Measurements from ENCODE around the gene TARS2. TPM values are rescaled to one million over a fixed set of nuclear protein-coding genes. Genes with fewer than 3 reads are reported as not detected.

TARS2 gene
- total and polyA plus RNA-seq, 2 experiments from 2014 or later: 14.0 to 14.4 TPM

DNA sequence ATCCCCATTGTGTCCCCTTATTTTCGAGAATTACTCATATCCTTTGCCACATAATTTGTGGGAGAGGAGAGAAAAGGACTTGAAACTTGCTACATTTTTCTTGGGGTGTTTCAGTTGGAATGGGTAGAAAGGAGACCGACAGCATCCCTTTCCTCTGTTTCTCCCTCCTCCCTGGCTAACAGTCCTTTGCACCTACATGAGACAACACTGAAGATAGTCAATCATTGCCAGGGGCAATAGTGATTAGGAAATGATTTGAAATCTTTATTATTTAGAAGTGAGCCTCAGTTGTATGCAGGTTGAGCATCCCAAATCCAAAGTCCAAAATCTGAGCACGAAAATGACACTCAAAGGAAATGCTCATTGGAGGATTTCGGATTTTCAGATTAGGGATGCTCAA is 7.8 kb upstream of the TARS2 start:
- H2AFZ ChIP-seq: no peak overlapping the region
- no peaks in the 10 kb centered on the region for H3K9me2 ChIP-seq (ENCODE audit: insufficient read depth)
- H3K4me2 ChIP-seq (ENCODE audit: unreplicated experiment): no peak overlapping the region
- H3K9ac ChIP-seq: no peak overlapping the region
- H3K4me1 ChIP-seq (ENCODE audit: insufficient read depth): no peaks in the 10 kb centered on the region
- no peaks in the 10 kb centered on the region for H3K36me3 ChIP-seq (ENCODE audit: low read depth)
- H4K20me1 ChIP-seq (ENCODE audit: insufficient read depth): no peaks in the 10 kb centered on the region
- peaks cover 6% of the 10 kb centered on the region; the same call in 1 of the 2 replicates for H3F3A ChIP-seq (ENCODE audit: insufficient read depth)
- no peak overlapping the region for H3K27ac ChIP-seq
- TF ChIP-seq EZH2phosphoT487 (IDR thresholded peaks at IDR 0.05; ENCODE audit: insufficient read depth, low read depth) (no peak), EZH2 (IDR thresholded peaks at IDR 0.05; ENCODE audit: insufficient read depth, poor library complexity, severe bottlenecking) (no peak)
- H3K27me3 ChIP-seq (replicated peaks; ENCODE audit: insufficient read depth): no peaks in the 10 kb centered on the region
- H3K4me3 ChIP-seq: no peak overlapping the region
- 92% methylated on average over 4 of the region's 4 CpGs for WGBS, 2 experiments (ENCODE audit: low coverage in 1 of 2, low lambda C conversion rate in 2 of 2, missing lambda C conversion rate in 2 of 2)
- no peaks in the 10 kb centered on the region for H3K79me2 ChIP-seq (ENCODE audit: insufficient read depth)
- in situ Hi-C loops (cut with MboI): no loop called here
- no peaks in the 10 kb centered on the region for H3K9me3 ChIP-seq (ENCODE audit: low read depth)
- DNase-seq: no peak

DNA sequence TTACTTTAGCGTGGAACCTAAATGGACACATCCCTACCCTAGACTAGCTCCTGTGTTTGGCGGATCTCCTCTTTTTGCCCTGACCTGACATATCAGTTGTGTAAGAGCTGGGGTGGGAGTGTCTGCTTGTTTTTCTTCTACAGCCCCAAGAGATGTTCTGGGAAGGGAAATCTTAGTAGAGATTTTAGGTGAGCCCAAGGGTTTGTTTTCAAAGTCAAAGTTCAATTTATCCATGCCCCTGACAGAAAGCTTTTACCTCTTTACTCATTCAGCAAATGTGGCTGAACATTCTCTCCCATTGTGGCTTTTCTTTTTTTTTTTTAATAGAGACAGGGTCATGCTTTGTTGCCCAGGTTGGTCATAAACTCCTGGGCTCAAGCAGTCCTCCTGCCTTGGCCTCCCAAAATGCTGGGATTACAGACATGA is 7.3 kb upstream of the TARS2 start:
- H3K4me1 ChIP-seq (ENCODE audit: insufficient read depth): peaks cover 5% of the 10 kb centered on the region
- TF ChIP-seq EZH2phosphoT487 (IDR thresholded peaks at IDR 0.05; ENCODE audit: insufficient read depth, low read depth) (no peak), EZH2 (IDR thresholded peaks at IDR 0.05; ENCODE audit: insufficient read depth, poor library complexity, severe bottlenecking) (no peak)
- H3F3A ChIP-seq (ENCODE audit: insufficient read depth): peaks cover 11% of the 10 kb centered on the region
- no peak overlapping the region for H3K4me2 ChIP-seq (ENCODE audit: unreplicated experiment)
- no peaks in the 10 kb centered on the region for H3K9me2 ChIP-seq (ENCODE audit: insufficient read depth)
- no peak overlapping the region for H3K4me3 ChIP-seq
- H3K36me3 ChIP-seq (ENCODE audit: low read depth): no peaks in the 10 kb centered on the region
- no peak overlapping the region for H2AFZ ChIP-seq
- H3K27me3 ChIP-seq (replicated peaks; ENCODE audit: insufficient read depth): no peaks in the 10 kb centered on the region
- WGBS, 2 experiments (ENCODE audit: low coverage in 1 of 2, low lambda C conversion rate in 2 of 2, missing lambda C conversion rate in 2 of 2): 95 to 96% methylated on average over 2 of the region's 2 CpGs
- H3K79me2 ChIP-seq (ENCODE audit: insufficient read depth): no peaks in the 10 kb centered on the region
- no peak overlapping the region for H3K27ac ChIP-seq
- in situ Hi-C loops (cut with MboI): no loop called here
- H3K9me3 ChIP-seq (ENCODE audit: low read depth): no peaks in the 10 kb centered on the region
- H4K20me1 ChIP-seq (ENCODE audit: insufficient read depth): no peaks in the 10 kb centered on the region
- no peak for DNase-seq
- no peak overlapping the region for H3K9ac ChIP-seq

DNA sequence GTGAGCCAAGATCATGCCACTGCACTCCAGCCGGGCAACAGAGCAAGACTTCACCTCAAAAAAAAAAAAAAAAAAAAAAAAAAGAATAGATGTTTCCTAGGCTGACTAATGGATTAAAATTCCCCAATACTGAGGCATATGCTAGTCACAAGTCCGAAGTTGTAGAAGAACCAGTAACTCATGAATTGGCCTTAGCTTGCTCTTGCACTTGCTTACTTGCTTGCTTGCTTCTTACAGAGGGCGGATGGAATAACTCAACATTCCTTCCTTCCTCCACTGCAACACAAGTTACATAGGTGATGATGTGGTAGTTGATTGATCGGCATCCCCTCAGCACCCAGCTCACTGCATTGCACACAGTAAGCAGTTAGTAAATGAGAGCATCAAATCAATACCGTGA is 2.8 kb upstream of the TARS2 start:
- TF ChIP-seq EZH2phosphoT487 (IDR thresholded peaks at IDR 0.05; ENCODE audit: insufficient read depth, low read depth) (no peak), EZH2 (IDR thresholded peaks at IDR 0.05; ENCODE audit: insufficient read depth, poor library complexity, severe bottlenecking) (no peak)
- no peaks in the 10 kb centered on the region for H3K36me3 ChIP-seq (ENCODE audit: low read depth)
- no peaks in the 10 kb centered on the region for H4K20me1 ChIP-seq (ENCODE audit: insufficient read depth)
- no peaks in the 10 kb centered on the region for H3K27me3 ChIP-seq (replicated peaks; ENCODE audit: insufficient read depth)
- peaks cover 19% of the 10 kb centered on the region for H3K4me1 ChIP-seq (ENCODE audit: insufficient read depth)
- H3K4me3 ChIP-seq: no peak overlapping the region
- H2AFZ ChIP-seq: peak overlapping the region; percentile 98
- 0 out of 2 replicates have a peak overlapping the region, but pooled peaks have one; percentile 9 for H3K9ac ChIP-seq
- H3K27ac ChIP-seq: peak overlapping the region; percentile 65
- peak; percentile 87 for DNase-seq
- H3K79me2 ChIP-seq (ENCODE audit: insufficient read depth): peaks cover 9% of the 10 kb centered on the region
- in situ Hi-C loops (cut with MboI): no loop called here
- no peaks in the 10 kb centered on the region for H3K9me2 ChIP-seq (ENCODE audit: insufficient read depth)
- peak overlapping the region; percentile 68 for H3K4me2 ChIP-seq (ENCODE audit: unreplicated experiment)
- peaks cover 11% of the 10 kb centered on the region for H3F3A ChIP-seq (ENCODE audit: insufficient read depth)
- WGBS, 2 experiments (ENCODE audit: low coverage in 1 of 2, low lambda C conversion rate in 2 of 2, missing lambda C conversion rate in 2 of 2): 47 to 54% methylated on average over 5 of the region's 5 CpGs
- H3K9me3 ChIP-seq (ENCODE audit: low read depth): no peaks in the 10 kb centered on the region

DNA sequence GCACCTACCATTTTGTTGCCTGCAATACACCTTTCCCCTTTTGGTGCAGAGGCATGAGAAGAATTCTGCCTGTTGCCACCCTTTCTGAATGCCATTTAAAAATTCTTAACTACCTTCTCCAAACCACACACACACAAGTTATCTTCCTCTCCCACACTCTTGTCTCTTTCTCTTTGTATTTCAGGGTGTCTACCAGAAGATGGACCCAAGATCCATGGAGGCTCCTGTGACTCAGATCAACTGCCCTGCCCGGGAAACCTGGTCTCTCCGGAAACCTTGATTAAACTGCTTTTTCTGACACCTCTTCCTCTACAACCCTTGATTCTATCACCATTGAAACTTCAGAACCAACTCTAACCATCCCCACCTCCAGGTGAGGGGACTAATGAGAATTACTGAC is 2.4 kb upstream of the TARS2 start:
- no peaks in the 10 kb centered on the region for H4K20me1 ChIP-seq (ENCODE audit: insufficient read depth)
- no peaks in the 10 kb centered on the region for H3K27me3 ChIP-seq (replicated peaks; ENCODE audit: insufficient read depth)
- 2 to 8% methylated on average over 2 of the region's 2 CpGs for WGBS, 2 experiments (ENCODE audit: low coverage in 1 of 2, low lambda C conversion rate in 2 of 2, missing lambda C conversion rate in 2 of 2)
- peaks cover 11% of the 10 kb centered on the region for H3F3A ChIP-seq (ENCODE audit: insufficient read depth)
- peaks cover 19% of the 10 kb centered on the region for H3K4me1 ChIP-seq (ENCODE audit: insufficient read depth)
- H3K27ac ChIP-seq: peak overlapping the region; percentile 65
- H3K9ac ChIP-seq: peak overlapping the region; percentile 9; the same call in 1 of the 2 replicates
- H3K36me3 ChIP-seq (ENCODE audit: low read depth): no peaks in the 10 kb centered on the region
- no peak for TF ChIP-seq EZH2phosphoT487 (IDR thresholded peaks at IDR 0.05; ENCODE audit: insufficient read depth, low read depth)
- TF ChIP-seq EZH2 (IDR thresholded peaks at IDR 0.05; ENCODE audit: insufficient read depth, poor library complexity, severe bottlenecking): no peak
- H3K79me2 ChIP-seq (ENCODE audit: insufficient read depth): peaks cover 9% of the 10 kb centered on the region
- peak overlapping the region; percentile 98 for H2AFZ ChIP-seq
- in situ Hi-C loops (cut with MboI): no loop called here
- DNase-seq: peak; percentile 79
- H3K9me3 ChIP-seq (ENCODE audit: low read depth): no peaks in the 10 kb centered on the region
- no peaks in the 10 kb centered on the region for H3K9me2 ChIP-seq (ENCODE audit: insufficient read depth)
- no peak overlapping the region for H3K4me3 ChIP-seq
- peak overlapping the region; percentile 68 for H3K4me2 ChIP-seq (ENCODE audit: unreplicated experiment)

DNA sequence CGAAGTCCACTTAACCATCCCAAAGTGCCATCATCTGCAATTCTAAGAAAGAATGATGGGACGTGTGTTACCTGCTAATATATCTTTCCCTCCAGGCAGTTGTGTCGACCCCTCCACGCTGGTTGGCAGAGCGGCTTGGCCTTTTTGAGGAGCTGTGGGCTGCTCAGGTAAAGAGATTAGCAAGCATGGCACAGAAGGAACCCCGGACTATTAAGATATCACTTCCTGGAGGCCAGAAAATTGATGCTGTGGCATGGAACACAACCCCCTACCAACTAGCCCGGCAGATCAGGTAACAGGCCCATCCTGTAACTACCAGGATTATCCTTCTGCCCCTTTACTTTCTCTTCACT is 520 bp downstream of the TARS2 start:
- peaks cover 11% of the 10 kb centered on the region for H3F3A ChIP-seq (ENCODE audit: insufficient read depth)
- H3K4me3 ChIP-seq: peak overlapping the region; percentile 96
- TF ChIP-seq EZH2phosphoT487 (IDR thresholded peaks at IDR 0.05; ENCODE audit: insufficient read depth, low read depth) (no peak), EZH2 (IDR thresholded peaks at IDR 0.05; ENCODE audit: insufficient read depth, poor library complexity, severe bottlenecking) (no peak)
- H3K9ac ChIP-seq: peak overlapping the region; percentile 92
- WGBS, 2 experiments (ENCODE audit: low coverage in 1 of 2, low lambda C conversion rate in 2 of 2, missing lambda C conversion rate in 2 of 2): 1 to 5% methylated on average over 7 of the region's 7 CpGs
- no peaks in the 10 kb centered on the region for H4K20me1 ChIP-seq (ENCODE audit: insufficient read depth)
- no peak overlapping the region for H3K27ac ChIP-seq
- H3K9me3 ChIP-seq (ENCODE audit: low read depth): no peaks in the 10 kb centered on the region
- peaks cover 19% of the 10 kb centered on the region for H3K4me1 ChIP-seq (ENCODE audit: insufficient read depth)
- H2AFZ ChIP-seq: peak overlapping the region; percentile 98
- no peaks in the 10 kb centered on the region for H3K9me2 ChIP-seq (ENCODE audit: insufficient read depth)
- peaks cover 9% of the 10 kb centered on the region for H3K79me2 ChIP-seq (ENCODE audit: insufficient read depth)
- peaks cover 7% of the 10 kb centered on the region; the same call in 1 of the 2 replicates for H3K36me3 ChIP-seq (ENCODE audit: low read depth)
- H3K27me3 ChIP-seq (replicated peaks; ENCODE audit: insufficient read depth): no peaks in the 10 kb centered on the region
- in situ Hi-C loops (cut with MboI): no loop called here
- H3K4me2 ChIP-seq (ENCODE audit: unreplicated experiment): peak overlapping the region; percentile 91
- no peak for DNase-seq
